ENCODE data around the gene TBCD. TPM values are rescaled to one million over a fixed set of nuclear protein-coding genes. Genes with fewer than 3 reads are reported as not detected.

TBCD gene
- total and polyA plus RNA-seq, 9 of the 15 experiments (the other 6 are each of a cell fraction or from before 2014, with no cell fraction given), result 8.9 to 98.5 (median 28.0) TPM

GRCh38 chr17:82734987-82735866, 16.6 kb upstream of the TBCD start, which contains the start of gene FN3K (continued):
- TF ChIP-seq, protein P1, sequence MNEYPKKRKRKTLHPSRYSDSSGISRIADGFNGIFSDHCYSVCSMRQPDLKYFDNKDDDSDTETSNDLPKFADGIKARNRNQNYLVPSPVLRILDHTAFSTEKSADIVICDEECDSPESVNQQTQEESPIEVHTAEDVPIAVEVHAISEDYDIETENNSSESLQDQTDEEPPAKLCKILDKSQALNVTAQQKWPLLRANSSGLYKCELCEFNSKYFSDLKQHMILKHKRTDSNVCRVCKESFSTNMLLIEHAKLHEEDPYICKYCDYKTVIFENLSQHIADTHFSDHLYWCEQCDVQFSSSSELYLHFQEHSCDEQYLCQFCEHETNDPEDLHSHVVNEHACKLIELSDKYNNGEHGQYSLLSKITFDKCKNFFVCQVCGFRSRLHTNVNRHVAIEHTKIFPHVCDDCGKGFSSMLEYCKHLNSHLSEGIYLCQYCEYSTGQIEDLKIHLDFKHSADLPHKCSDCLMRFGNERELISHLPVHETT (CRISPR knock-in tag; conservative IDR thresholded peaks at IDR 0.05 in 1 of 2, IDR thresholded peaks at IDR 0.05 in 1 of 2), result peak in 1 of 2 experiments; percentile 81; a peak in 2 of 4 replicates
- TF ChIP-seq ZNF224 (CRISPR knock-in tag; IDR thresholded peaks at IDR 0.05) (no peak), E2F3 (CRISPR knock-in tag; IDR thresholded peaks at IDR 0.05) (no peak), MIER1 (IDR thresholded peaks at IDR 0.05; ENCODE audit: low read depth) (no peak), NR3C1 (CRISPR knock-in tag; IDR thresholded peaks at IDR 0.05) (peak; percentile 47; the same call in 1 of the 2 replicates), RFX1 (IDR thresholded peaks at IDR 0.05) (no peak), NFRKB (IDR thresholded peaks at IDR 0.05; ENCODE audit: low read depth) (no peak), BRF1 (IDR thresholded peaks at IDR 0.05; ENCODE audit: borderline replicate concordance, extremely low read depth, insufficient read length) (no peak), CREM (IDR thresholded peaks at IDR 0.05; ENCODE audit: low read depth) (peak; percentile 88), STAT5B (CRISPR knock-in tag; IDR thresholded peaks at IDR 0.05) (no peak), POLR2A (conservative IDR thresholded peaks at IDR 0.05) (peak; percentile 75), HCFC1 (IDR thresholded peaks at IDR 0.05; ENCODE audit: low read depth, low read length) (peak; percentile 33; the same call in 1 of the 2 replicates), ELF1 (tag; IDR thresholded peaks at IDR 0.05) (no peak), BDP1 (IDR thresholded peaks at IDR 0.05; ENCODE audit: insufficient read depth, insufficient read length) (no peak), ZBTB33 (CRISPR knock-in tag; IDR thresholded peaks at IDR 0.05) (peak; percentile 27; the same call in 1 of the 2 replicates), PRMT5 (CRISPR knock-in tag; IDR thresholded peaks at IDR 0.05) (no peak), ZNF239 (CRISPR knock-in tag; IDR thresholded peaks at IDR 0.05) (no peak), MYBL2 (IDR thresholded peaks at IDR 0.05; ENCODE audit: low read depth) (no peak), MYBL2 (CRISPR knock-in tag; IDR thresholded peaks at IDR 0.05; ENCODE audit: borderline replicate concordance) (no peak)
- TF ChIP-seq, protein P2, sequence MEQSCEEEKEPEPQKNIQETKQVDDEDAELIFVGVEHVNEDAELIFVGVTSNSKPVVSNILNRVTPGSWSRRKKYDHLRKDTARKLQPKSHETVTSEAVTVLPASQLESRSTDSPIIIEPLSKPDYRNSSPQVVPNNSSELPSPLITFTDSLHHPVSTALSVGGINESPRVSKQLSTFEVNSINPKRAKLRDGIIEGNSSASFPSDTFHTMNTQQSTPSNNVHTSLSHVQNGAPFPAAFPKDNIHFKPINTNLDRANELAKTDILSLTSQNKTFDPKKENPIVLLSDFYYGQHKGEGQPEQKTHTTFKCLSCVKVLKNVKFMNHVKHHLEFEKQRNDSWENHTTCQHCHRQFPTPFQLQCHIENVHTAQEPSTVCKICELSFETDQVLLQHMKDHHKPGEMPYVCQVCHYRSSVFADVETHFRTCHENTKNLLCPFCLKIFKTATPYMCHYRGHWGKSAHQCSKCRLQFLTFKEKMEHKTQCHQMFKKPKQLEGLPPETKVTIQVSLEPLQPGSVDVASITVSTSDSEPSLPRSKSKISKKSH (CRISPR knock-in tag; IDR thresholded peaks at IDR 0.05), result no peak
- TF ChIP-seq, protein P3, sequence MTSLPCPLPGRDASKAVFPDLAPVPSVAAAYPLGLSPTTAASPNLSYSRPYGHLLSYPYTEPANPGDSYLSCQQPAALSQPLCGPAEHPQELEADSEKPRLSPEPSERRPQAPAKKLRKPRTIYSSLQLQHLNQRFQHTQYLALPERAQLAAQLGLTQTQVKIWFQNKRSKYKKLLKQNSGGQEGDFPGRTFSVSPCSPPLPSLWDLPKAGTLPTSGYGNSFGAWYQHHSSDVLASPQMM (CRISPR knock-in tag; IDR thresholded peaks at IDR 0.05), result no peak
- TF ChIP-seq, protein P4, sequence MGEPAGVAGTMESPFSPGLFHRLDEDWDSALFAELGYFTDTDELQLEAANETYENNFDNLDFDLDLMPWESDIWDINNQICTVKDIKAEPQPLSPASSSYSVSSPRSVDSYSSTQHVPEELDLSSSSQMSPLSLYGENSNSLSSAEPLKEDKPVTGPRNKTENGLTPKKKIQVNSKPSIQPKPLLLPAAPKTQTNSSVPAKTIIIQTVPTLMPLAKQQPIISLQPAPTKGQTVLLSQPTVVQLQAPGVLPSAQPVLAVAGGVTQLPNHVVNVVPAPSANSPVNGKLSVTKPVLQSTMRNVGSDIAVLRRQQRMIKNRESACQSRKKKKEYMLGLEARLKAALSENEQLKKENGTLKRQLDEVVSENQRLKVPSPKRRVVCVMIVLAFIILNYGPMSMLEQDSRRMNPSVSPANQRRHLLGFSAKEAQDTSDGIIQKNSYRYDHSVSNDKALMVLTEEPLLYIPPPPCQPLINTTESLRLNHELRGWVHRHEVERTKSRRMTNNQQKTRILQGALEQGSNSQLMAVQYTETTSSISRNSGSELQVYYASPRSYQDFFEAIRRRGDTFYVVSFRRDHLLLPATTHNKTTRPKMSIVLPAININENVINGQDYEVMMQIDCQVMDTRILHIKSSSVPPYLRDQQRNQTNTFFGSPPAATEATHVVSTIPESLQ (CRISPR knock-in tag; IDR thresholded peaks at IDR 0.05), result no peak
